Endothelial cell of umbilical vein (primary cell): ENCODE results near the gene ZFYVE28.

ENCODE experiments used
- EZH2 ChIP-seq: IDR thresholded peaks from 2 replicates; pipeline ENCODE4 v1.6.1; 2012; ENCODE audit warnings: borderline replicate concordance, low read depth, mild to moderate bottlenecking, moderate library complexity, low read length, inconsistent platforms; ENCODE audit not compliant: severe bottlenecking
- FOS ChIP-seq: IDR thresholded peaks from 2 replicates; pipeline ENCODE4 v1.6.1; 2011; ENCODE audit warnings: mild to moderate bottlenecking, low read length, moderate library complexity, borderline replicate concordance; ENCODE audit not compliant: insufficient read depth
- GATA2 ChIP-seq: IDR thresholded peaks from 2 replicates; pipeline ENCODE4 v1.7.0; 2011; ENCODE audit warnings: low read depth, mild to moderate bottlenecking, moderate library complexity, mixed read lengths, low read length; ENCODE audit not compliant: insufficient read length, insufficient read depth
- JUN ChIP-seq: IDR thresholded peaks from 2 replicates; pipeline ENCODE4 v1.6.1; 2011; ENCODE audit warnings: borderline replicate concordance, low read depth; ENCODE audit not compliant: insufficient read length, insufficient read depth
- MYC ChIP-seq: IDR thresholded peaks from one replicate; pipeline ENCODE4 v1.6.1; 2011; ENCODE audit warnings: mild to moderate bottlenecking, low read depth, low read length
- POLR2A ChIP-seq: IDR thresholded peaks from 2 replicates; pipeline ENCODE4 v1.6.1; 2012; ENCODE audit warnings: low read depth, mild to moderate bottlenecking, control low read depth, low read length
- POLR2AphosphoS5 ChIP-seq: IDR thresholded peaks from 2 replicates; pipeline ENCODE4 v1.6.1; 2012; ENCODE audit warnings: low read depth, mild to moderate bottlenecking, control low read depth, low read length, moderate library complexity; ENCODE audit not compliant: insufficient read depth
- TF ChIP-seq, protein P1 (sequence below), 2 donors: IDR thresholded peaks; 1 replicate in 1 of 2; 2 replicates in 1 of 2; pipeline ENCODE4 v1.5.1; 2011; ENCODE audit warnings: low read length in 2 of 2, mild to moderate bottlenecking in 2 of 2, moderate library complexity in 2 of 2, control low read depth in 1 of 2, inconsistent platforms in 1 of 2, low read depth in 1 of 2; ENCODE audit not compliant: insufficient read depth in 1 of 2; ENCODE audit errors: extremely low read depth in 1 of 2
- TF ChIP-seq, protein P2 (sequence below): IDR thresholded peaks from 2 replicates; pipeline ENCODE4 v1.6.1; 2011; ENCODE audit not compliant: insufficient read depth, insufficient read length

DNA sequence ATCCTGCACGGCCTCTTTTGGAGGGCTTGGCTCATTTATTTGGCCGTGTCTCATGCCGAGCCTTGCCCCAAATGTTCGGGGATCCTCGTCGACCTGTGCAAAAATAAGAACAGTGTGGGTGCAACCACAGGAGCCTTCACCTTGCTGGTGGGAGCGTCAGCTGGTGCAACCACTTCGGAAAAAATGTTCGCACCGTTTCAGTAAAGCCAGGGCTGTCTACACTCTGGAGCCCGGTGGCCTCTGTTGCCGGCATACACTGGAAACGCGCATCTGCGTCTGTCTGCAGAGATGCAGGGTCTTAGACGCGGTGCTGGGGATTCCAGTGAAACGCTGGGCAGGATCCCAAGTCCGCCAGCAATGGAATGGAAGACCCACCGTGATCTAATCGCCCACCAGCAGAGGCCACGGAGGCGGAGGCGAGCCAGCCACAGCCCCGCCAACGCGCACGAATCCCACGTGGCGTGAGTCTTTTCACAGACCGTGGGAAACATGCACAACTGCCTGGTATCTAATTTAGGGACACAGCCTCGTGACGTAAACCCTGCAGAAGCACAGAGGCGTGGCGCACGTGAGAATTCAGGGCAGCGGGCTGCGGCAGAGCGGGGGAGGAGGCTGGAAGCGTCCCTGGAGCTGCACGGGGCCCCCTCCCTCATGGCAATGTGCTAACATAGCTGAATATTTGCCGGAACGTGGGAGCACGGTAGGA lies 142.7 kb downstream of the ZFYVE28 start:
- TF ChIP-seq POLR2AphosphoS5 (no peak), EZH2 (no peak), POLR2A (no peak), FOS (no peak), MYC (no peak), JUN (no peak), GATA2 (no peak)
- TF ChIP-seq, protein P1, sequence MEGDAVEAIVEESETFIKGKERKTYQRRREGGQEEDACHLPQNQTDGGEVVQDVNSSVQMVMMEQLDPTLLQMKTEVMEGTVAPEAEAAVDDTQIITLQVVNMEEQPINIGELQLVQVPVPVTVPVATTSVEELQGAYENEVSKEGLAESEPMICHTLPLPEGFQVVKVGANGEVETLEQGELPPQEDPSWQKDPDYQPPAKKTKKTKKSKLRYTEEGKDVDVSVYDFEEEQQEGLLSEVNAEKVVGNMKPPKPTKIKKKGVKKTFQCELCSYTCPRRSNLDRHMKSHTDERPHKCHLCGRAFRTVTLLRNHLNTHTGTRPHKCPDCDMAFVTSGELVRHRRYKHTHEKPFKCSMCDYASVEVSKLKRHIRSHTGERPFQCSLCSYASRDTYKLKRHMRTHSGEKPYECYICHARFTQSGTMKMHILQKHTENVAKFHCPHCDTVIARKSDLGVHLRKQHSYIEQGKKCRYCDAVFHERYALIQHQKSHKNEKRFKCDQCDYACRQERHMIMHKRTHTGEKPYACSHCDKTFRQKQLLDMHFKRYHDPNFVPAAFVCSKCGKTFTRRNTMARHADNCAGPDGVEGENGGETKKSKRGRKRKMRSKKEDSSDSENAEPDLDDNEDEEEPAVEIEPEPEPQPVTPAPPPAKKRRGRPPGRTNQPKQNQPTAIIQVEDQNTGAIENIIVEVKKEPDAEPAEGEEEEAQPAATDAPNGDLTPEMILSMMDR (IDR thresholded peaks at IDR 0.05; ENCODE audit: extremely low read depth in 1 of 2, insufficient read depth in 1 of 2, low read depth in 1 of 2, low read length in 2 of 2), result no peak
- TF ChIP-seq, protein P2, sequence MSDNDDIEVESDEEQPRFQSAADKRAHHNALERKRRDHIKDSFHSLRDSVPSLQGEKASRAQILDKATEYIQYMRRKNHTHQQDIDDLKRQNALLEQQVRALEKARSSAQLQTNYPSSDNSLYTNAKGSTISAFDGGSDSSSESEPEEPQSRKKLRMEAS, result no peak
